Keratinocyte (primary cell): ENCODE measurements around the gene RASA3. TPM values are rescaled to one million over a fixed set of nuclear protein-coding genes. Genes with fewer than 3 reads are reported as not detected.

Experiments used
- DNase-seq: peaks from one replicate; pipeline ENCODE4 v3.0.0-alpha.2; 2011; ENCODE audit warnings: low read depth, missing footprints, low spot score
- FAIRE-seq: peaks from 2 replicates; lab custom pipeline; 2011; peaks lifted over from hg19 to GRCh38; lab: Jason Lieb, UNC
- H2AFZ ChIP-seq: 2 replicates; pipeline ENCODE4 v1.6.0; 2012; ENCODE audit warnings: low read length, control low read depth, inconsistent platforms; ENCODE audit not compliant: control insufficient read depth
- H3K27ac ChIP-seq: 2 replicates; pipeline ENCODE4 v1.5.1; 2011; ENCODE audit warnings: low read length; ENCODE audit not compliant: control insufficient read depth, insufficient read depth
- H3K27me3 ChIP-seq: 3 replicates; pipeline ENCODE4 v1.6.0; 2011; ENCODE audit warnings: low read length; ENCODE audit not compliant: control insufficient read depth, insufficient read depth; ENCODE audit errors: extremely low read depth
- H3K36me3 ChIP-seq, 2 experiments: 2 replicates in 1 of 2; 3 replicates in 1 of 2; pipeline ENCODE4 v1.5.1; 2011; ENCODE audit warnings: low read length in 2 of 2, mild to moderate bottlenecking in 1 of 2; ENCODE audit not compliant: control insufficient read depth in 2 of 2, insufficient read depth in 2 of 2; ENCODE audit errors: extremely low read depth in 1 of 2
- H3K4me1 ChIP-seq: 3 replicates; pipeline ENCODE4 v1.5.1; 2011; ENCODE audit warnings: low read length; ENCODE audit not compliant: control insufficient read depth, insufficient read depth; ENCODE audit errors: extremely low read depth
- H3K4me2 ChIP-seq: 3 replicates; pipeline ENCODE4 v1.6.0; 2011; ENCODE audit warnings: low read depth, low read length; ENCODE audit not compliant: control insufficient read depth, insufficient read depth; ENCODE audit errors: extremely low read depth
- H3K4me3 ChIP-seq, 3 experiments: fragments of 200-600 bp in 1 of 3; sonication (generic) in 1 of 3; 2 replicates in 2 of 3; 3 replicates in 1 of 3; pipeline ENCODE4 v1.5.1; 2011 to 2016; ENCODE audit warnings: low read length in 3 of 3, mild to moderate bottlenecking in 3 of 3, control low read depth in 2 of 3, inconsistent platforms in 1 of 3, low read depth in 1 of 3, mixed read lengths in 1 of 3, mixed run types in 1 of 3, moderate library complexity in 1 of 3; ENCODE audit not compliant: control insufficient read depth in 2 of 3, insufficient read depth in 2 of 3; ENCODE audit errors: extremely low read depth in 1 of 3
- H3K79me2 ChIP-seq: 2 replicates; pipeline ENCODE4 v1.6.0; 2012; ENCODE audit warnings: low read length; ENCODE audit not compliant: control insufficient read depth, insufficient read depth
- H3K9ac ChIP-seq: 3 replicates; pipeline ENCODE4 v1.6.0; 2011; ENCODE audit warnings: low read length; ENCODE audit not compliant: control insufficient read depth, insufficient read depth; ENCODE audit errors: extremely low read depth
- H3K9me1 ChIP-seq: 3 replicates; pipeline ENCODE4 v1.6.0; 2011; ENCODE audit warnings: low read length; ENCODE audit not compliant: control insufficient read depth, insufficient read depth; ENCODE audit errors: extremely low read depth
- H3K9me3 ChIP-seq: 2 replicates; pipeline ENCODE4 v1.5.1; 2012; ENCODE audit warnings: low read depth, low read length; ENCODE audit not compliant: control insufficient read depth
- H4K20me1 ChIP-seq: 3 replicates; pipeline ENCODE4 v1.6.0; 2011; ENCODE audit warnings: low read length; ENCODE audit not compliant: control insufficient read depth, insufficient read depth; ENCODE audit errors: extremely low read depth
- CTCF ChIP-seq, 3 experiments: IDR thresholded peaks in 1 of 3; conservative IDR thresholded peaks in 1 of 3; optimal IDR thresholded peaks in 1 of 3; 2 replicates in 2 of 3; 3 replicates in 1 of 3; pipeline versions ENCODE3 to v1.5.1; 2011; ENCODE audit warnings: low read length in 3 of 3, mild to moderate bottlenecking in 3 of 3, moderate library complexity in 2 of 3, control low read depth in 1 of 3, inconsistent platforms in 1 of 3; ENCODE audit not compliant: insufficient read depth in 2 of 3; ENCODE audit errors: extremely low read depth in 1 of 3
- EZH2 ChIP-seq: IDR thresholded peaks from one replicate; pipeline ENCODE4 v1.6.1; 2012; ENCODE audit warnings: inconsistent platforms, mild to moderate bottlenecking, low read length, moderate library complexity
- dilution Hi-C: fragments of 300-500 bp; cut with MboI; formaldehyde crosslinking; loops from one replicate; pipeline ENCODE4 v1.7.0; 2020; ENCODE audit warnings: low sequenced_read_pairs; ENCODE audit not compliant: extremely low pct_ligation_motif_present
- polyA plus RNA-seq, 5 experiments: library from polyadenylated mRNA; depleted of rRNA in 3 of 5; stranded (reverse) in 3 of 5; stranded (forward) in 1 of 5; unstranded in 1 of 5; fragments of >200 nt; gene quantifications; 1 replicate in 1 of 5; 2 replicates in 3 of 5; 3 replicates in 1 of 5; pipeline versions ENCODE4 v1.2.1 to v1.2.3, GENCODE V29; 2011 to 2012; ENCODE audit warnings: missing spikeins in 2 of 5, low read depth in 1 of 5, low replicate concordance in 1 of 5

The RASA3 gene
- polyA plus RNA-seq, 1 donor (not counting 4 experiments of a cell fraction or from before 2014, with no cell fraction given): 4.1 TPM

- H4K20me1 ChIP-seq: no peaks in the 10 kb centered on the region
- H3K9me1 ChIP-seq: no peaks in the 10 kb centered on the region
- no peaks in the 10 kb centered on the region for H3K9me3 ChIP-seq
- H3K4me1 ChIP-seq: no peaks in the 10 kb centered on the region
- FAIRE-seq: no peak
- H3K36me3 ChIP-seq: no peaks in the 10 kb centered on the region
- H3K4me3 ChIP-seq: no peak overlapping the region
- no peak overlapping the region for H3K27ac ChIP-seq
- no peak for TF ChIP-seq CTCF (optimal IDR thresholded peaks at IDR 0.05 in 1 of 3, IDR thresholded peaks at IDR 0.05 in 1 of 3, conservative IDR thresholded peaks at IDR 0.05 in 1 of 3; ENCODE audit: extremely low read depth in 1 of 3, insufficient read depth in 2 of 3, low read length in 3 of 3)
- no peak for TF ChIP-seq EZH2
- no peak overlapping the region for H3K9ac ChIP-seq
- dilution Hi-C loops: no loop called here
- H2AFZ ChIP-seq: no peak overlapping the region
- no peaks in the 10 kb centered on the region for H3K27me3 ChIP-seq
- H3K79me2 ChIP-seq: no peaks in the 10 kb centered on the region
- no peak overlapping the region for H3K4me2 ChIP-seq
- DNase-seq: no peak
These were observed 87.2 kb downstream of the RASA3 start for GRCh38 chr13:114045113-114045735.

- Histone ChIP-seq H2AFZ (no peak overlapping the region), H3K27ac (no peak overlapping the region), H3K9me3 (no peaks in the 10 kb centered on the region), H3K27me3 (no peaks in the 10 kb centered on the region), H4K20me1 (no peaks in the 10 kb centered on the region), H3K79me2 (no peaks in the 10 kb centered on the region), H3K4me1 (no peaks in the 10 kb centered on the region), H3K4me2 (no peak overlapping the region), H3K4me3 (no peak overlapping the region), H3K36me3 (no peaks in the 10 kb centered on the region), H3K9ac (no peak overlapping the region), H3K9me1 (no peaks in the 10 kb centered on the region)
- dilution Hi-C loops: no loop called here
- no peak for FAIRE-seq
- no peak for DNase-seq
- TF ChIP-seq CTCF (optimal IDR thresholded peaks at IDR 0.05 in 1 of 3, IDR thresholded peaks at IDR 0.05 in 1 of 3, conservative IDR thresholded peaks at IDR 0.05 in 1 of 3; ENCODE audit: extremely low read depth in 1 of 3, insufficient read depth in 2 of 3, low read length in 3 of 3): no peak
- no peak for TF ChIP-seq EZH2
These were observed 87.9 kb downstream of the RASA3 start for GRCh38 chr13:114044486-114044885.
